ENCODE measurements around the gene TRIM36. TPM values are rescaled to one million over a fixed set of nuclear protein-coding genes. Genes with fewer than 3 reads are reported as not detected.

The TRIM36 gene
- total RNA-seq, 1 donor from 2014 or later: not detected

DNA sequence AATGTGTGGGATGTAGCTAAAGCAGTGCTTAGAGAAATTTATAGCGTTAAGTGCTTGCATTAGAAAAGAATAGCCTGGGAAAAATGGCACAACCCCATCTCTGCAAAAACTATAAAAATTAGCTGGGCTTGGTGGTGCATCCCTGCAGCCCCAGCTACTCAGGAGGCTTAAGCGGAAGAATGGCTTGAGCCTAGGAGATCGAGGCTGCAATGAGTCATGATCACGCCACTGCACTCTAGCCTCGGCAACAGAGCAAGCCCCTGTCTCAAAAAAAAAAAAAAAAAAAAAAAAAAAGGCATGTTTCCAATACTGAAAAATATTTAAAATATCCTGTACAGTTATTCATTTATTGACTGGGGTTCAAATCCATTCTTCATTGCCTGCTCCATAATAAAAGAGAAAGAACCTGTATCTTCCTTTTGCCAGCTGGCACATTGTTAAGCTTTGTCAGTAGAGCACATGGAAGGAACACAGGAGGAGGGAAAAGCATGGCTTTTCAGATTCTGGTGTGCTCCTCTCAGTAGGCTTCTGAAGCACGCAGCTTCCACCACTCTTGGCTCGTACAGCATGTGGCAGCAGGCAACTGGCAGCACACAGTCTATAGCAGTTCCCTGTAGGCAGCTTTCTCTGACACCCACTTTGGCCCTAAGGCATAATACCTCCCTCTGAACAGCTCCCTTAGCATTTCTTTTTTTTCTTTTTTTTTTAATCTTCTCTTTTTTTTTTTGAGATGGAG lies 73.5 kb downstream of the TRIM36 start:
- Mint-ChIP-seq H3K27ac (no peak overlapping the region), H3K4me1 (ENCODE audit: low read depth) (no peaks in the 10 kb centered on the region), H3K27me3 (ENCODE audit: low read depth) (peaks cover 33% of the 10 kb centered on the region), H3K9me3 (no peaks in the 10 kb centered on the region), H3K36me3 (ENCODE audit: low read depth) (no peaks in the 10 kb centered on the region), H3K4me3 (ENCODE audit: low read depth) (no peak overlapping the region)
- intact Hi-C loops (cut with micrococcal nuclease): loop anchor here (5.0 kb wide), 1 partner anchor 476 kb away; no protein-coding TSS in a partner anchor
- no peak for DNase-seq (ENCODE audit: low spot score)

DNA sequence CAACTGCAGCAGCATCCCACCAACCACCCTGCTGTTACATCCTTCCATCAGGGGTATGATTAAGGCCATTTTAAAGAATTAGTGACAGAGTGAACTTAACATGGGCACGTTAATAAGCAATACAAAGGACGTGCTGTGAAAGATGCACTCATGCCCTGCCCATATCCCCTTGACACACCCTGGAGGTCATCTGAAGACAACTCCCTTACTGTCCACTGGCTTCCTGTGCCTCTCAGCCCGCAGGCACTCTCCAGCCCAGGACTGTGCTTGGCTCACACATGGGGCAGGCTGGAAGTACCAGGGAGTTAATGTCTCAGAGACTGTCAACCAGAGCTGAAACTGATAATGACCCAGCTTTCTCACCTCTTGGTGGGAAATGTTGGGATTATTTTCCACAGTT lies 81.8 kb downstream of the TRIM36 start:
- Mint-ChIP-seq H3K27ac (no peak overlapping the region), H3K4me1 (ENCODE audit: low read depth) (no peaks in the 10 kb centered on the region)

DNA sequence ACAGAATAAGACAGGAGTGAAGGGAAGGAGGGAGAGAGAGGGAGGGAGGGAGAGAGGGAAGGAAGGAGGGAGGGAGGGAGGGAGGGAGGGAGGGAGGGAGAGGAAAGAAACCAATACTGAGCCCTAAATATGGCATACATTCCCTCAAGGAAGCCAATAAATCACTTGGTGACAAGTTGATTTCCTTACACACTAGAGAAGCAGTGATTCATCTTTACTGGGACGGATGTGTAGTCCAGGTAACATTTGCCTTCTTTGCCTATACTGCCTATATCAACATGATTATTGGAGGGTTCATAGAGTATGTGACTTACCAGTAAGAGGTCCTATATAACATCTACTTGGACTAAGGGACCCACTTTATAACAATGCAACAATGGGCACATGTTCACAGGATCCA lies 83.2 kb downstream of the TRIM36 start:
- H3K27ac Mint-ChIP-seq: no peak overlapping the region
- no peaks in the 10 kb centered on the region for H3K4me1 Mint-ChIP-seq (ENCODE audit: low read depth)
- no peaks in the 10 kb centered on the region for H3K9me3 Mint-ChIP-seq
- peaks cover 13% of the 10 kb centered on the region for H3K27me3 Mint-ChIP-seq (ENCODE audit: low read depth)
- no peak overlapping the region for H3K4me3 Mint-ChIP-seq (ENCODE audit: low read depth)
- intact Hi-C loops (cut with micrococcal nuclease): no loop called here
- no peak for DNase-seq (ENCODE audit: low spot score)
- no peaks in the 10 kb centered on the region for H3K36me3 Mint-ChIP-seq (ENCODE audit: low read depth)

More for the DNA sequence above, 81.8 kb downstream of the TRIM36 start:
- peaks cover 20% of the 10 kb centered on the region for H3K27me3 Mint-ChIP-seq (ENCODE audit: low read depth)
- no peak for DNase-seq (ENCODE audit: low spot score)
- H3K9me3 Mint-ChIP-seq: no peaks in the 10 kb centered on the region
- no peaks in the 10 kb centered on the region for H3K36me3 Mint-ChIP-seq (ENCODE audit: low read depth)
- no peak overlapping the region for H3K4me3 Mint-ChIP-seq (ENCODE audit: low read depth)
- intact Hi-C loops (cut with micrococcal nuclease): no loop called here

DNA sequence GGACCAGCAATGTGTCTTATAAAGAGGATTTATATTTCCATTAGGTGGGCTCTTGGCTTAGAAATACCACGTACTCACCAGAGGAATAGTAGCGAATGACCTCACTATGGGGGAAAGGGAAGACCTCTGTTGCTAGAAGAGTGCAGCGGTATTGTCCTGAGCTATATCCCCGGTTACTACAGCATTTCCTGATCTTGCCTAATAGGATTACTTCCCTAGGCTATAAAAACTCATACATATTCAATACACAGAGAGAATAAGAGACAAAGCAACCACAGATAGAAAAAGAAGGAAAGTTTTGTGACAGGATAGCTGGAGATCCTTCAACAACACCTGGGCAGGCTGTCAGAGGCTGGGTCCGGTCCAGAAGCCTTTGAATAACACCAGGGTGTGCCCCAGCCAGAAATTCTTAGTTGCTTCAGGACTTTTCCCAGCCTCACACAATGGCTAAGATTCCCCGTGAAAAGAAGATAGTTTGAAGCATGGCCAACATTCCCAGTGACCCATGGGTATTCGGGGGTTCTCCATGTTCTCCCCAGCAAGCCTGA lies 85.4 kb downstream of the TRIM36 start:
- intact Hi-C loops (cut with micrococcal nuclease): no loop called here
- H3K9me3 Mint-ChIP-seq: no peaks in the 10 kb centered on the region
- H3K36me3 Mint-ChIP-seq (ENCODE audit: low read depth): no peaks in the 10 kb centered on the region
- H3K27me3 Mint-ChIP-seq (ENCODE audit: low read depth): peaks cover 6% of the 10 kb centered on the region
- no peak overlapping the region for H3K4me3 Mint-ChIP-seq (ENCODE audit: low read depth)
- H3K4me1 Mint-ChIP-seq (ENCODE audit: low read depth): no peaks in the 10 kb centered on the region
- DNase-seq (ENCODE audit: low spot score): no peak
- no peak overlapping the region for H3K27ac Mint-ChIP-seq

DNA sequence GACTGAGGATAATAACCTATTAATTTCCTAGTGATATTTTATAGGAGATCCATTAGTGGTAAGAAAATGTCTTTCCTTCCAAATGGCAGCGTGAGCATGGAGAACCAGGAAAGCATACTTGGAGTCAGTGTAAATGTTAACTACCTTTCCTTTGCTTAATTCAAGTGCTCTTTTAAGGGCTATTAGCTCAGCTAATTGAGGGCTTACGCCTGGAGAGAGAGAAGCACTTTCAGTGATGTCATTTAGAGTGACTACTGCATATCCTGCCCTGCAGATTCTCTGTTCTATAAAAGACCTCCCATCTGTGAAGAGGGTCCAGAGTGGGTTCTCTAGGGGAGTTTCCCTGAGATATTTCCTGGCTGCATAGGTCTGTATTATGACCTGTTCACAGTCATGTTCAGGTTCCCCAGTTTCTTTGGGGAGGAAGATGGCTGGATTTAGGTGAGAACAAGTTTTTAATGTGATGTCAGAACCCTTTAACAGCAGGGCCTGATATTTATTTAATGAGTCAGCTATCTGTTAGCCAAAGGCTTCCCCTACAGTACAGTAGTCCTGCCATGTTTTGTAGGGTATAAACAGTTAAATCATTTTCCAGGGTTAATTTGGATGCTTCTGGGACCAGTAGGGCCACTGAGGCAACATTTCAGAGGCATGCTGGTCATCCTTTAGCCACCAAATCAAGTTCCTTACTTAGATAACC lies 89.6 kb downstream of the TRIM36 start:
- Mint-ChIP-seq H3K27ac (no peak overlapping the region), H3K27me3 (ENCODE audit: low read depth) (peaks cover 4% of the 10 kb centered on the region), H3K4me1 (ENCODE audit: low read depth) (no peaks in the 10 kb centered on the region), H3K9me3 (no peaks in the 10 kb centered on the region), H3K36me3 (ENCODE audit: low read depth) (no peaks in the 10 kb centered on the region), H3K4me3 (ENCODE audit: low read depth) (no peak overlapping the region)
- intact Hi-C loops (cut with micrococcal nuclease): no loop called here
- no peak for DNase-seq (ENCODE audit: low spot score)

Other genes starting within 250 kb of the TRIM36 start
- 39.1 and 39.5 TPM in 2 replicates for gene PGGT1B, start 93.0 kb upstream of the TRIM36 start, total RNA-seq
- 0.32 and 0.34 TPM in 2 replicates for gene CCDC112, start 126.7 kb upstream of the TRIM36 start, total RNA-seq

Measured in activated T-helper 2 cell treated with anti-CD3 and anti-CD28 coated beads, Interferon-gamma antibody, Interleukin-2, Interleukin-4, amounts not matched to agents 10 μg/mL and 5 μg/mL and 100 μg/mL, durations not matched to agents 14 hours and 24 hours and 36 hours (primary cell).